ENCODE data around the gene IL22. TPM values are rescaled to one million over a fixed set of nuclear protein-coding genes. Genes with fewer than 3 reads are reported as not detected.

The IL22 gene
- total and polyA plus RNA-seq, 2 of the 8 experiments (the other 6 are each of a cell fraction or from before 2014, with no cell fraction given) = not detected

GRCh38 chr12:68239309-68239982, 14.0 kb downstream of the IL22 start (continued):
- TF ChIP-seq TCF12 (IDR thresholded peaks at IDR 0.05; ENCODE audit: low read depth, low read length) (no peak), CBX8 (IDR thresholded peaks at IDR 0.05; ENCODE audit: borderline replicate concordance, low read depth, low read length) (no peak)
